LHCN-M2 (cell line): ENCODE results near the gene GRK3. TPM values are rescaled to one million over a fixed set of nuclear protein-coding genes. Genes with fewer than 3 reads are reported as not detected.
A peak's percentile ranks its signal among the peaks of the same experiment; 100 is the strongest.

Experiments
- DNase-seq: peaks from one replicate; pipeline ENCODE4 v3.0.0-alpha.2; 2012; ENCODE audit warnings: low read depth
- total RNA-seq: library from RNA; depleted of rRNA; stranded (reverse); fragments of >200 nt; gene quantifications from 2 replicates; pipeline ENCODE4 v1.2.3, GENCODE V29; 2014

The GRK3 gene
- total RNA-seq, 1 experiment from 2014 or later = 3.2 TPM

DNA sequence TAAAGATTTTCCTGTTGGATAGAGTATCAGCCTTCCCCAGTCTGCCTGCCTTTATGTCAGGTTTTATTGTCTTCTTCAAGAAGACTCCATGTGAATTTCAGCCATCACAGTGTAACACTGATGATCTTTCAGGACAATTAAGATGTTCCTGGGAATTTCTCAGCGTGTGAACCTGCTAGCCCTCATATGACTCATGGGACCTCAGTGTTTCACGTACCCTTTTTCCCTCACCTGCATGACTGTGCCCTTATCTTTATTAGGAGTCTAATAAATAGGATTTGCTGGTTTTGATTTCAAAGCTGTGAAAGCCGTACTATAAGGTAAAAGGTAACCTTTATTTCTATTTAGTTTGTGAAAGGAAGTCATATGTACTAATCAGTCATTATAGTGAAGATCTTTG lies 95.9 kb downstream of the GRK3 start:
- DNase-seq = no peak

DNA sequence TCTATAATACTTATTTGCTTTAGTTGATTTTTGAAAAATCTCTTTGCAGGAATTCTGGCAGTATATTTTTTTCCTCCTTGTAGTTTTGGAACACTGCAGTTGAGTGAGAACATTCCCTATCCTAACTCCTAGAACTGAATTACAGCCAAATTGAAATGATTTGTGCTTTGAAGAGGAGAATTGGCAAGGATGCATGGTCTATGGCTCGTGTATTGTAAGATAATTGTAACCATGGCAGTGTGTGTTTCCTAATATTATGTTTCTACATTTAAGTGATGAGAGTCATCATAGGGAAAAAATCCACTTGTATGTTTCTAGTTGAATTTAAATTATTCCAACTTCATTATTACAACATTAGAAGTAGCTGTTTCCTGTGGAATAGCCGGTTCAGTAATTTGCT lies 96.6 kb downstream of the GRK3 start:
- no peak for DNase-seq

DNA sequence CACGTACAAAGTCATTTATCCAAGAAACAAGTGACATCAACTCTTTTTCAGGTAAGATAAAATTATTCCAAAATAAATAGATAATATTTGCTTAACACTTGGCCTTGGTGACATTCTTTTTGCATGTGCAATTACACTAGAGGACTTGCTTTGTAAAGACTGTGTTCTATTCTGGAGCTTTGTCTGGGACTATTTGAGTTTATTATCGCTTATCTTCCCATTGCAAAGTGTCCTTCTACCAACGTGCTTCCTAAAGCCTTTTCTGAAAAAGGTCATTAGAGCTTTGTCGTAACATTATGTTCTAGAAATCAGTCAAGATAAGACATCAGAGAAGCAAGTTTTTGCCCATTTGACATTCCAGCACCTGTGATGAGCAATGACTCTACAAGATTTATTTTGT lies 99.2 kb downstream of the GRK3 start:
- DNase-seq = no peak

DNA sequence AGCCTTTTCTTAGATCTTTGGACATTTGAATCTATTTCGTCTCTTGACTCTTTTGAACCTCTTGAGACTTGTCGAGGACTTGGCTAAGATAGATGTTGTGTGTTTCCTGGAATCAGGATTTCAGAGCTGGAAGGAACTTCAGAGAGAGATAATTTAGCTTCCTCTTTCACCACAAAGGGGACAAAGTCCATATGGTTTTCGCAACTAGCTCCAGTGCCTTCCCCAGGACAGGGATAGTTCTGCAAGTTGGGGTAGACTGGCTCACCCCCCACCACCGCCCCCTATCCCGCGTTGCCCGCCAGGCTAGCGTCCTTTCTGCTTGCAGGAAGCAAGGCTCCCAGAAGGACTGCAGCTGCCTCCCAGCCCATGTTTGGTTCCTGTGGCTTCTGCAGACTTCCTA lies 101.8 kb downstream of the GRK3 start:
- DNase-seq = no peak

DNA sequence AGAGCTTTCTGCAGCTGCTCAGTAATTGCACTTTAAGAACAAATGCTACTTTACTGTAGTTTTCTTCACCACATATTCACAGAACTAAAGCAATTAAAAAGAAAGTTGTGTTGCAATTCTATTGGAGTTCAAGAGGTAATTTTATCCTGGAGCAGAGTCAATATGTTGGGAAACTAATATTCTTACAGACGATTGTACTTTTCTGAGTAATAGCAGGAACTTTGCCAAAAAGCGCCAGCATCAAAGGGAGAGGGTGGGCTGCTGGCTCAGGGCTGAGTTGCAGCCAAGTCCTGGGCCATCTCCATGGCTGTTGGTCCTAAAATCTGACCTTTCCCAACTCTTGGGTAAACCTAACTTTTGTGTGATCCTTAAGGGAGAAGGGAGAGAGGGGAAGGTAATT lies 104.0 kb downstream of the GRK3 start:
- peak; percentile 63 for DNase-seq

DNA sequence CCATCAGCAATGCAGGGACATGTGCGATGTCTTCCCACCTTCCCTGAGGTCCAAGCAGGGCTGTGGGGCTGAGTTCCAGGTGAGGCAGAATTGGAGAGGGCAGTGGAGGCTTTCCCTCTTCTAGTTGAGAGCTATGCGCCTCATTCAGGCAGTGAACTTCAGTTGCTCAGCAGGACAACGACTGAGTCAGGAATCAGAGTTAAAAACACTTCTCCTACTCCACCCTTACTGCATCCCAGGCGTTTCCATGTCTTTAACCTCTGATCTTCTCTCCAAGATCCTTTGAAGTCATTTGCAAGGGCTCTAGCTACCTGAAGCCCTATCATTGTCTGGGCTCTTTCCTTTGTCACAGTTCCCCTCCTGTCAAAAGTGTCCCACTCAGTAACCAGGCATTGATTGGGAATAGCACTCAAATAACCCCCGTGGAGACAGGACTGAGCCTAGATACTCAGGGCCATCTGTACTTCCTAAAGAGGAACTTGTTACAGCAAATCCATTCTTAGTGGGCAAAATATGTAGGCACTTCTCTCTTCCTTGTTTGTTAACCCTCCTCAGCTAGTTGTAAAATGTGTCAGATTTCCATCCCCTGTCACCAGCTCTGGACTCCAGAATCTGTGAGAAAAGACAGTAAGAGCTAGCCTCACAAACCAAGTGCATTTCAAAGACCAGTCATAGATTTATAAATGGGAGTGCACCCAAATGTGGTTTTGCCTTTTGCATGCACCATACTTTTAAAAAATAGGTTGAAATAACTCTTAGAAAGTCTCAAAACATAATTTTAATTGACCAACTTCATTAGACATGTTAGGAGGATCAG lies 105.0 kb downstream of the GRK3 start:
- no peak for DNase-seq

DNA sequence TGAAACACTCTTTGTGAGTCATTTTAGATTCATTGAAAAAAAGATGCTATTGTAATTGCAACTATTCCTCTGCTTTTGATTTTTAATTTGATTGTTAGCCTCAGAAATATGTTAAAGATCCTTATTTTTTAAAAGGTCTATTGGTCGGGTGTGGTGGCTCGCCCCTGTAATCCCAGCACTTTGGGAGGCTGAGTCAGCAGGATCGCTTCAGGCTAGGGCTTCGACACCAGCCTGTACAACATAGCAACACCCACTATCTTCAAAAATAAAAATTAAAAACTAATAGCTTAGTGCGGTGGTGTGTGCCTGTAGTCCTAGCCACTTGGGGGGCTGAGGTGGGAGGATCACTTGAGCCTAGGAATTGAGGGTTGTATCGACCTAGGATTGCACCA lies 105.6 kb downstream of the GRK3 start:
- no peak for DNase-seq

DNA sequence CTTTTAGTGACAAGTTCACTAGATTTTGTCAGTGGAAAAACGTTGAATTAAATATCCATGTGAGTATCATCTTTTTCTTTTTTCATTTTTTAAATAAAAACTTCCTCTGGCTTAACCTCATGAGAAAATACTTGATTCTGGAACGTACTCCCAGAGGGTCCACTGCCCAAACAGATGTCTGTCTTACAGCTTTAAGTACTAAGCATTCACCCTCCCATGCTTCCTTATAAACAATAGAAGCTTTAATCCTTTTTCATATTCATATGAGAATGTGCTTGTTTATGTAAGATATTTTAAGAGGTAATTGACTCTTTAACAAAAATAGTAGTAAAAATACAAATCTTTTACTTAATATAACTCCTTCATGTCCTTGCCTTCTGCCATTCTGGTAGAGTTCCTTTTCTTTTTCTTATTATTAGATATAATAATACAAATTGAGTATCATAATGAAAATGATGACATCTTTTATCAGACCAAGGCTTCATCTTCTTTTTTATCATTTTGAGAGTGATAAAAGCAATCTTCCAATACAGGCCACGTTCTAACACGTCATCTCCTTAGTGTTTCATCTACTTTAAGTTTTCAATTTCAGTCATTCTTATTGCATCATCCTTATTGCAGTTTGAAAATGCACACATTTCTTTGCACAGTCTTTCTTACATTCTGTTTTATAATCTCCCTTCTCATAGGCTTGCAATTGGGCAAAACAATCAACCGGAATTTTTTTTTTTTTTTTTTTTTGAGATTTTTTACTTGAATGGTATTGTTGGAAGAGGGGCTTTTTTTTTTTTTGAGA lies 108.0 kb downstream of the GRK3 start:
- DNase-seq = no peak

DNA sequence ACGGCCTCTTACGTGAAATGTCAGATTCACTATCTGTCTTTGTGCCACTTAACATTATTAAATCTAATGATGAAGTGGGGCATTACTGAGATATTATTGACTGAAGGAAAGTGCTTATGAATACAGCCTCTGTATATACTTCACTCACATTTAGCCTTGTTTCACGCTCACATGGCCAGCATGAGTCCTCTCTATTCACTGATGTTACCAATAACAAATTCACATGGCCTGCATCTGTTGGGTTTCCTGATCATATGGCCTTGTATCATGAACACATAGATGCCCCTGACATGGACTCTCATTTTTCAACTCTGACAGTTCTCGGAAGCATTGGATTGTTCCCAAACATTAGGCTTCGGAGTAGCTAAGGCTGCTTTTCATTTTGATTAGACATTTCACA lies 109.2 kb downstream of the GRK3 start:
- no peak for DNase-seq

DNA sequence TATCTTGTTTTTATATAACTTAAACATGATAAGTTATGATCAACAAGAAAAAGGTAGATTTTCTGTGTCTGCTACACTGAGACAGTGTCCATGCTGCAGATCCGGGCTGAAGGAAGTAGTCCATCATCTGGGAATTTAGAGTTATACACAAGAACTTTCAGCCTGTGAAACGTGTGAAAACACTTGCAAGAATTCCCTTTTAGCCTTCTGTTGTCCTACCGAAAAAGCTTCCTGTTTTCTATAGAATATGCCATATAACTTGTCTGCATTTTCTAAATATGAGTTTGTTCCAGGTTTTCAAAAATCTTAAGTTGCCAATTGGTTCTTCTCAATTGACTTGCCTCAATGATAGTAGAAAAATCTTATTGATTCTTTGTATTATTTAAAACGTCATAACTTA lies 113.2 kb downstream of the GRK3 start:
- no peak for DNase-seq

DNA sequence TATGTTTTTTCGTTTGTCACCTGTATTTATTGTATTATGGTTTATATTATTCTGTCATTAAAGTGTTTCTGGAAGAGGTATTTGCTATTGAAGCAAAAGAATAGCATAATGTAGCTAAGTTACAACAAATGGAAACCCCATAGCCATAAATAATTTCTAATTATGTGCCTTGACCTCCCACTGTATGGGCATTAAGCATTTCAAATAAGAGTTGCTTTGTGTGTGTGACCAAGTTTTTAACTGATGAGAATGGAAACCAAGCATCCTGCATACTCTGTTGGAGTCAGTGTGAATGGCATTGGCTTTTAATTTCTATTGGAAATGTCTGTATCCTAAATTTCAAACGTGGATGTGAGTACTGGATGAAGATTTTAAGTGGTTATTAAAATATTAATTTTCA lies 115.6 kb downstream of the GRK3 start:
- no peak for DNase-seq

DNA sequence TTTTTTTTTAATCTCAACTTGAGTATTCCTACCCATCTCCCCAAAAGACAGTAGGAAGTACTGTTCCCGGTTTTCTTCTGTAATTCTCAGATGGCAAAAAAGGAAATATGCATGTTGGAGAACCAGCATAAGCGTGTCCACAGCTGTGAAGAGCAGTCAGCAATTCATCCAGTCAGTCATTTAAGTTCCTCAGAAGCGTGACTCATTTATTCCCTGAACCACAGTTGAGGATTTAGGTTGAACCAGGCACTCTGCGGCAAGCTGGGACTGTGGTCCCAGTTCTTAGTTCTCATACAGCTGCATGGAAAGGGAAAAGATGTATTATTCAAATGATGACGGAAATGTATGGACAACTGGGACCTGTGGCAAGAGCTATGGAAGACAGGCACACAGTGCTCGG lies 116.5 kb downstream of the GRK3 start:
- peak; percentile 93 for DNase-seq

DNA sequence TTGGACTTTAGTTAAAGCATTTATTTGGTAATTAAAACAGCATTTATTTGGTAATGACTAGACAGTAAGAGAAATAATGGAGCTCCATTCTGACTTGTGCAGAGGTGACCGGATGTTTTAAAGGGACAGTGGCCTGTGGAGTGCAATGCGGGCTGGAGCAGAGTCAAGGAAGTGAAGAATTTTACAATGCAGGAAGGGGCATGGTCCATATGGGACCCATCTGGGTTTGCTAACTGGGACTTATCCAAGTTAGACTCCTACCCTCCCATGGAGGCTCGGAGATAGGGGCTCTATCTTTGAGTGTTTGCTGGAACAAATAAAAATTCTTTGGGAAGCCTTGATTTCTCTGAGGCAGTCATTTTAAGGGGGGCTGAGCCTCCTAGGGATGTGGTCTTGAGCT lies 117.6 kb downstream of the GRK3 start:
- no peak for DNase-seq

DNA sequence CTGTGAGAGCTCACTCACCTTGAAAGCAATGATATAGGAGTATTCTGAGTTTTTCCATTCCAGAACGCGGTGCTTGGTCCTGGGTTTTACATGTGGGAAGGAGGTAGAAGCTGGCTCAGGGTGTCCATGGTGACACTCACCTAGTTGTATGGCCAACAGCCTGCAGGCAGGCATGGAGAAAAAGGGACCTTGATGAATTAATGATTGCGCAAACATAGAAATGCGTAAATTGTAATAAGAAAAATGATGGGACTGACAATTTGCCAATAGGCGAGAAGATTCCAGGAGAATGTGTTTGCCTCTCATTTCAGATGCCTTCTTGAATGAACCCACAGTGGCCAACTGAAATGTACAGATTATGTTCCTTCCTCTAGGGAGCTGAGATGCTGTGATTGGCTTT lies 124.2 kb downstream of the GRK3 start:
- DNase-seq = no peak

DNA sequence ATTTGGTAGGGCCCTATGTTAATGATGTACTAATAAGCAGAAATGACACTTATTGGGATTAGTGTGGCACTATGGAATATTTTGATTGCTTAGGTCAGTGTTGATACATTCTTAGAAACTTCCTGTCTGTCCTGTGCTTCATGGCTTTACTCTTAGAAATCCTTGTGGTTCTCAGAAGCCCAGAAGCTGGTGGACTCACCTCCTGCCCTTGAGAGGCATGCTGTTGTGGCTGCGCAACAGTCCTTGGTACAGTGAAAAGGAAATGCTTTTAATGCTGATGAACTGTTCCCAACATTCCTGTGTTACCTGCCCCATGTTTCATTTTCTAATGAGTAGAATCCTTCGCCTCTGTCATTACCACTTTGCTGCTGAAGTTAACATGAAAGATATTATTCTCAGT lies 125.2 kb downstream of the GRK3 start:
- no peak for DNase-seq

DNA sequence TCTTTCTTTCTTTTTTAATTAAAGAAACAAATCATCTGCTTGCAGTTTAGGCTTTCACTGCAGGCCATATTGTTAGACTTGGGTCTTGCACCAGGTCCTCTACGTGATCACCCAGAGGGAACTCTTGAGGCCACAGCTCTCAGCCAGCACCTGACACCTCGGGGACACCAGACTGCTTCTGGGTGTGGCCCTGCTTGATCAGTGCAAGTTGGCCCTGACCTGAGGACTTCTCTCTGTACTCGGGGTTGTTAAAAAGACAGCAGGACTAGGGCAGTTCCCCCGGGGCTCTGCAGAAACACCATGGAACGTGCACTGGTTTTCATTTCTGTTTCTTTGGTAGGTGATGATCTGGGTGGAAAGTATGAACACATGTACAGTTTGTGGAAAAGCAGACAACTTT lies 126.3 kb downstream of the GRK3 start:
- no peak for DNase-seq

DNA sequence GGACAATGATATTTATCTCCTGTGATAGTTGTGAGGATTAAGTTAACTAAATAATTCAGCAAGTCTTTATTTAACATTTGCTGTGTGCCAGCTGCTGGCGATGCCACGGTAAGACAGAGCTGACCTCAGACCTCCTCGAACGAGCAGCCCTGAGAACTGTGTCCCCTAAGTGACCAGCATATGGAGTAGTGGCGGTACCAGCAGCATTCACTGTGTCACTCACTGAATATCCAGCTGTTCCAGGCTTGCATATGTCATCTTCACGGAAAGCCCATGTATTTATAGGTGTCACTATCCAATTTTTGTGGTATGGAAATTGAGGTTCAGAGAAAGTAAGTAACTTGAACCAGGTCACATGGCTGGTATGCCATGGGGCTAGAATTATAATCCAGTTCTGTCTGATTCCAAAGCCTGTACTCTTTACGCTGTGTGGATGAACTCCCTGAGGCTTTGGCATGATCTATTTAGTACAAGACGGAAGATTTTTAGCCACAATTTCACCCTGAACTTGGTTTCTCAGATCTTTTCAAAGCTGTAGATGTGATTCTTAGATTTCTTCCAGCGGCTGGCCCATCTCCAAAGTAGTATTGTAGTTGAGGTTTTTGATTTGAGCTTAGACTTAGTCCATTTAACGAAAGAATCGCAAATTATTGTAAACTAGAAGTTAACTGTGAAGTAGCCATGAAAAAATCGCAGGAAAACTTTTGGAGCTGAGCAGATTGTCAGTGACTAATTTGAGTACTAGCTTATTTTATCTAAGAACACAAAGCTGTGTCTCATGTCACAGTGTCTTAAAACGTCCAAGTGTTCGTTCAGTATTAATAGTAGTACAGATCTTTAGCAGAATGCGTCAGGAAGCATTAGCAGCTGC lies 128.2 kb downstream of the GRK3 start:
- no peak for DNase-seq

DNA sequence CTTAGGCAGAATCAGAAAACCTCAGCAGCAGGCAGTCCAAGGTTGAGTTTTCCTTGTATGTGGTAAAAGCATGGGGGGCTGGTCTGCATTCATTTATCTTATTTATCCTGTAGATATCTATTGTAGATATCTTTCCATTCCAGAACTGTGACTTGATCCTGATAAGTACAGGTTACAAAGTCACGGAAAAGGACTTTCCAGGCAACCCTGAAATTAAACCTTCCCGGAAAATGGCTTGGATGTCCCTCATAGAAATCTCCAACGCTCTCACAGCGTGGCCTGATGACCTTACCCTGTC lies 128.7 kb downstream of the GRK3 start:
- DNase-seq = no peak

DNA sequence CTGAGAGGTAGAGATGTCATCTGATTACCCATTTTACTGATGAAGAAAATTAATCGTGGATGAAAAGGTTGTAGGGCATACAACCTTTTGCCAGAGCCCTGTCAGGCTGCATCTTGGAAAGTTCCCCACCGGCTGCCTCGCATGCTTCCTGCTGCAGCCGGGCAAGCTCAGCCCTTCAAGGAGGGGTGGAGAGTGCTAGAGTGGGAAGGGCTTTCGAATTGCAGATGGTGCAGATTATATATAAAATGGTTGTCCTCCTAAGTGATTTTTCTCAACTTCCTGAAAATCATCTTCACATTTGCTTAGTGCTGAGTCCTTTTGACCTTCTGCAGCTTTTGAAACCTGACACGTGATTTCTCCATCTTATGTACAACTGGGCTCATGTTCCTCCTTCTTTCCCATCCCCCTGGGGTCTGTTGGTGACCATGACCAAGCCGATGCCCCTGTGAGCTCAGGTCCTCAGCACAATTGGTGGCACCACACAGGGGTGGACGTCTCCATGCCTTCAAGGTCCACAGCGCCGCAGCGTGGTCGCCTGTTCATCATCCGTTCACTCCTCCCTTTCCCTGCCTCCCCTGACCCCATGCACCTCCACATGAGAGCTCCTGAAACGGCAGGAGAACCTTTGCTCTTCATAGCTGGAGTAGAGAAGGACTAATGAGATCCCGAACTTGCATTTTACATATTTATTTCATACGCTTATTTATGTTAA lies 129.9 kb downstream of the GRK3 start:
- DNase-seq = no peak

DNA sequence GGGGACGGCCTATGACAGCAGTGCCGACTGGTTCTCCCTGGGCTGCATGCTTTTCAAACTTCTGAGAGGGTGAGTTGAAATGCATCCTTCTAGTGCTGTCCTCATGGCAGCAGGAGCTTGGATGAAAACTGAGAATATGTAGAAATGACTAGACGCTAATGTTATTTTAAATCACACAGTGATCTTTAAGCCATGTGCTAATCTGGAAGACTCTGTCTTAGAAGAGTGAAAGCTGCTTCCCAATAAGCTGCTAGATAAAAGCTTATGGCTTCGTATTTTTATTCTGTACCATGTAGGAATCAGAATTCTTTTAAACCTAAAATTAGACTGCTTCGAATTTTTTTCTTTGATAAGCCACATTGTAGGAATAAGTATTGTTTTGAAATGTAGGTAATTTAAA lies 130.7 kb downstream of the GRK3 start:
- DNase-seq = no peak

DNA sequence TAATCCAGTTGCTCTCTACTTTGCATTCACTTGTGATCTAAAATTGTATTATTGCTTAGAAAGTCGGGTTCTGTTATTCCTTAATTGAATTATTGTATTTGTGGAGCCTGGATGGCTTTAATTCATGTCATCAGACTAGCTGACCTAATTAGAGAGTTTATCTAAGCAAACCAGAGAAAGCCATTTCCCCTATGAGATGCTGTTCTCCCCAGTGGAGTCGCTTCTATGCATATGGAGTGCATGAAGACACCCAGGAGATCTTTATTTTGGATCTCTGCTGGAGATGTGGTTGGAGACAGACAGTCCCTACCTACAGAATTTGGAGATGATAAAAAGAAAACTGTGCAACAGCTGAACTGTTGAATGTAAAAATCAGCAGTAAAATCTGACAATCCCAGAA lies 132.3 kb downstream of the GRK3 start:
- no peak for DNase-seq

DNA sequence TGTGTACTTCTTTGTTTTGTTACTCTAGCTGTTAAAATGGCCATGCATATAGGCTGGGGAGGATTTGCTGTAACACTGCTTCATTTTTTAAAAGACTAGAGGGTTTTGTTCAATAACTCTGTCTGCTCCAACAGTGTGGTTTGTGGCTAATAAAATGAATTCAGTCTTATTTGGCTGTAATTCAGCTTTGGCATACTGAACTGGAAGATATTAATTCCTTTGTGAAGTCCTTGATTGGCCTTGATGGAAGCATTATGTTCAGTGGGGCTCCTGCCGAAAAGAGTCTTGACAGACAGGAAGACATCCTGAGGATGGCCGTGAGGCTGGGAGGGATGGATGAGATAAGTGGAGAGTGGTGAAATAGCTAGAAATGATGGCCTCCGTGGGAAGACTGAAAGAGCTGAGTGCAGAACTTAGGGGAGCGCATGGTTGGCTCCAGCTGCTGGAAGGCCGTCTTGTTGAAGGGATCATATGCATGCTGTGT lies 132.7 kb downstream of the GRK3 start:
- no peak for DNase-seq
